Measurements from ENCODE around the gene HNF1A.

Gene HNF1A

DNA sequence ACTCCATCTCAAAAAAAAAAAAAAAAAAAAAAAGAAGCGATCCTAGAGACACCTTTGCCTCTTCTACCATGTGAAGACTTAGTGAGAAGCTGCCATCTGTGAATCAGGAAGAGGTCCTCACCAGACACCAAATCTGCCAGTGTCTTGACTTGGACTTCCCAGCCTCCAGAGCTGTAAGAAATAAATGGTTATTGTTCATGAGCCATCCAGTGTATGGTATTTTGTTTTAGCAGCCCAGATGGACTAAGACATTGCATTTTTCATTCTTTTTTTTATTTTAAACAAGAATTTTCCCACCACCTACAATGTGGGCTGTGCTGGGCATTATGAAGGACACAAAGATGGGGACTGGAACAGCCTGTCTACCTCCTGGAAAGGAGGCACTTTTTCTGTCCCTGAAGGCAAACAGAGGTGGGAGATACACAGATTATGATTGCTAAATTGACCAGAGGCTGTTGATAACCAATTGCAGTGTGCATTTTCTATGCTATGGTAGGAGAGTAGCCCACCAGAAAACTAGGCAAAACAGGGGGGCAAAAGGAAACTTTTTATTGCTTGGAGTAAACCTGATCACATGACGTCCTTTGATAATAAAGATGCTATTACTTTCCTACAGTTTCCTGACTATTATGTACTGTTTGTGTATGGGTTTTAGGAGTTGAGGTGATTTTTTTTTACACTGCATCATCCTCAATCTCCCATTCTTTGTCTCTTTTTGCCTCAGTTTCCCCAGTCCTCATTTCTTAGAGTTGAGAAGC, 40.7 kb downstream of the HNF1A start:
- no peaks in the 10 kb centered on the region for H3K27me3 ChIP-seq (replicated peaks; ENCODE audit: control insufficient read depth, insufficient read depth, low read length)
- no peak overlapping the region for H3K9ac ChIP-seq (ENCODE audit: low read length)
- H3K36me3 ChIP-seq (ENCODE audit: control insufficient read depth, insufficient read depth, low read length, severe bottlenecking) = peaks cover 8% of the 10 kb centered on the region
- peaks cover 9% of the 10 kb centered on the region for H3K4me1 ChIP-seq (ENCODE audit: control insufficient read depth, insufficient read depth, low read length)
- no peak for DNase-seq (ENCODE audit: low read depth)
- no peaks in the 10 kb centered on the region for H3K9me3 ChIP-seq (ENCODE audit: control insufficient read depth, low read length)
- no peak overlapping the region for H3K4me3 ChIP-seq (ENCODE audit: low read length)

DNA sequence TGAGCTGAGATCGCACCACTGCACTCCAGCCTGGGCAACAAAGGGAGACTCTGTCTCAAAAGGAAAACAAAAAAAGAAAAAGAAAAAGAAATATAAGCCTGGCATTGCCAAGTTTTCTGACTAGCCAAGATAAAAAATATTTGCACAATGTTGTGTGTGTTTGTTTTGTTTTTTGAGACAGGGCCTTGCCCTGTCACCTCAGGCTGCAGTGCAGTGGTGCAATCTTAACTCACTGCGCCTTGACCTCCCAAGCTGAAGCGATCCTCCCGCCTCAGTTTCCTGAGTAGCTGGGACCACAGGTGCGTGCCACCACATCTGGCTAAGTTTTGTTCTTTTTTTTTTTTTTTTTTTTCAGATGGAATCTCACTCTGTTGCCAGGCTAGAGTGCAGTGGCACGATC, 43.4 kb downstream of the HNF1A start:
- Histone ChIP-seq H3K27me3 (replicated peaks; ENCODE audit: control insufficient read depth, insufficient read depth, low read length) (no peaks in the 10 kb centered on the region), H3K4me3 (ENCODE audit: low read length) (no peak overlapping the region), H3K9ac (ENCODE audit: low read length) (no peak overlapping the region), H3K36me3 (ENCODE audit: control insufficient read depth, insufficient read depth, low read length, severe bottlenecking) (peaks cover 11% of the 10 kb centered on the region), H3K9me3 (ENCODE audit: control insufficient read depth, low read length) (no peaks in the 10 kb centered on the region), H3K4me1 (ENCODE audit: control insufficient read depth, insufficient read depth, low read length) (no peaks in the 10 kb centered on the region)
- DNase-seq (ENCODE audit: low read depth) = no peak

DNA sequence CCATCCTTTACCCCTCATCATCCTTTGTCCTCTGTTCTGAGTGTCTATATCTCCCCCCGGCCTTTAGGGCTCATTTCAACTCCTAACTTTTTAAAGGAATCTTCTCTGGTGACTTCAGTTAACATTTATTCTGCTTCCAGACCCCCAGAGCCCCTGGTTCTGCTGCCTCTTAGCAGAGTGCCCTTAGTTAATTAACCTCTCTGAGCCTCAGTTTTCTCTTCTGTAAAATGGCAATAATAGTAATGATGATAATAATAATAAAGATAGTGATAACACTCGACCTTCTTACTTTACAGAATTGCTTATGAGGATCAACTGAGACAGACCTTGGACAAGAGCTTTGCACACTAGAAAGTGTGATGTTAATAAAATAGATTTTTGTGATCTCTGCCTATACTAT, 44.4 kb downstream of the HNF1A start:
- Histone ChIP-seq H3K27me3 (replicated peaks; ENCODE audit: control insufficient read depth, insufficient read depth, low read length) (no peaks in the 10 kb centered on the region), H3K9ac (ENCODE audit: low read length) (no peak overlapping the region), H3K4me3 (ENCODE audit: low read length) (no peak overlapping the region), H3K36me3 (ENCODE audit: control insufficient read depth, insufficient read depth, low read length, severe bottlenecking) (peaks cover 18% of the 10 kb centered on the region), H3K4me1 (ENCODE audit: control insufficient read depth, insufficient read depth, low read length) (no peaks in the 10 kb centered on the region), H3K9me3 (ENCODE audit: control insufficient read depth, low read length) (no peaks in the 10 kb centered on the region)
- no peak for DNase-seq (ENCODE audit: low read depth)

DNA sequence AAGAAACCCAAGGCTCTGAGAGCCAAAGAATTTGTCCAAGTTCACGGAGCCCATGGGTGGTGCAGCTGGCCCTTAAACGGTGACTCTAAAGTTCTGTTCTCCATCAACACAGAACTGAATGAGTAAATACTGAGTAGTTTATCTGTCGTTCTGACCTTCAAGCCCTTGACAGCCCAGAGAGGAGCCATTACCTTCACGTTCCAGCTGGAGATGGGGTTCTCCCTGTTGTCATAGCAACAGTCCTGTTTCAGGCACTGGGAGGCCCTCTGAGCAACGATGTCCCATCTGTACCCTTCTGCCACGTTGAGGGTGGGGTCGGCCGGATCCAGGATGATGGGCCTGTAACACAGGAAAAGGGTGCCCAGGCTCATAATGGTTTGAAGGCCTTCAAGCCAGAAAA, 45.5 kb downstream of the HNF1A start:
- H3K9ac ChIP-seq (ENCODE audit: low read length) = no peak overlapping the region
- H3K4me1 ChIP-seq (ENCODE audit: control insufficient read depth, insufficient read depth, low read length) = no peaks in the 10 kb centered on the region
- DNase-seq (ENCODE audit: low read depth) = no peak
- peaks cover 24% of the 10 kb centered on the region for H3K36me3 ChIP-seq (ENCODE audit: control insufficient read depth, insufficient read depth, low read length, severe bottlenecking)
- H3K9me3 ChIP-seq (ENCODE audit: control insufficient read depth, low read length) = no peaks in the 10 kb centered on the region
- no peak overlapping the region for H3K4me3 ChIP-seq (ENCODE audit: low read length)
- no peaks in the 10 kb centered on the region for H3K27me3 ChIP-seq (replicated peaks; ENCODE audit: control insufficient read depth, insufficient read depth, low read length)

DNA sequence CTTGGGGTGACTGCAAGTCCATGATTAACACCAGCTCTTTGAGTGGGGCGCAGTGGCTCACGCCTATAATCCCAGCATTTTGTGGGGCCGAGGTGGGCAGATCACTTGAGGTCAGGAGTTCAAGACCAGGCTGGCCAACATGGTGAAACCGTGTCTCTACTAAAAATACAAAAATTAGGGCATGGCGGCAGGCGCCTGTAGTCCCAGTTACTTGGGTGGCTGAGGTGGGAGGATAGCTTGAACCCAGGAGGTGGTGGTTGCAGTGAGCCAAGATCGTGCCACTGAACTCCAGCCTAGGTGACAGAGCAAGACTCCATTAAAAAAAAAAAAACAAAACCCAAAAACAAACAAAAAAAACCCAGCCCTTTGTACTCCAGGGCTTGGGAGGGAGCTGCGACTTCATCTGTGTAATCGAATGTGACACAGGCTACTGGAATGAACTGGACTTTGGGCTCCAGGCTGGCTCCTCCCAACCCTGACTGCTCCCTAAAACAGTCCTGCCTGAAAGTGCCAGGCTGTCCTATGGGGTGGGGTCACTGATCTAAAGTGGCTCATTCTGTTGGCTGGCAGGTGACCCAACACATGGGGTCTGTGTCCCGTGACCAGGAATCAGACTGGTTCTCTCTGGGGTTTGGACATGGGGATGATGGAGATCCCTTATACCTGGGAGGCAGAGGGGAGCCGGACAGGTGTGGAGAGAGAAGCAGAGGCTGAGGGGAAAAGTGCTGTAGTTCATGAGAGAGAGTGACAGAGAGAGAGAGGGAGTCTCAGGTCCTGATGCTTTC, 47.3 kb downstream of the HNF1A start:
- H3K4me3 ChIP-seq (ENCODE audit: low read length) = no peak overlapping the region
- no peak overlapping the region for H3K9ac ChIP-seq (ENCODE audit: low read length)
- no peaks in the 10 kb centered on the region for H3K4me1 ChIP-seq (ENCODE audit: control insufficient read depth, insufficient read depth, low read length)
- peaks cover 21% of the 10 kb centered on the region for H3K36me3 ChIP-seq (ENCODE audit: control insufficient read depth, insufficient read depth, low read length, severe bottlenecking)
- no peak for DNase-seq (ENCODE audit: low read depth)
- H3K27me3 ChIP-seq (replicated peaks; ENCODE audit: control insufficient read depth, insufficient read depth, low read length) = no peaks in the 10 kb centered on the region
- no peaks in the 10 kb centered on the region for H3K9me3 ChIP-seq (ENCODE audit: control insufficient read depth, low read length)

DNA sequence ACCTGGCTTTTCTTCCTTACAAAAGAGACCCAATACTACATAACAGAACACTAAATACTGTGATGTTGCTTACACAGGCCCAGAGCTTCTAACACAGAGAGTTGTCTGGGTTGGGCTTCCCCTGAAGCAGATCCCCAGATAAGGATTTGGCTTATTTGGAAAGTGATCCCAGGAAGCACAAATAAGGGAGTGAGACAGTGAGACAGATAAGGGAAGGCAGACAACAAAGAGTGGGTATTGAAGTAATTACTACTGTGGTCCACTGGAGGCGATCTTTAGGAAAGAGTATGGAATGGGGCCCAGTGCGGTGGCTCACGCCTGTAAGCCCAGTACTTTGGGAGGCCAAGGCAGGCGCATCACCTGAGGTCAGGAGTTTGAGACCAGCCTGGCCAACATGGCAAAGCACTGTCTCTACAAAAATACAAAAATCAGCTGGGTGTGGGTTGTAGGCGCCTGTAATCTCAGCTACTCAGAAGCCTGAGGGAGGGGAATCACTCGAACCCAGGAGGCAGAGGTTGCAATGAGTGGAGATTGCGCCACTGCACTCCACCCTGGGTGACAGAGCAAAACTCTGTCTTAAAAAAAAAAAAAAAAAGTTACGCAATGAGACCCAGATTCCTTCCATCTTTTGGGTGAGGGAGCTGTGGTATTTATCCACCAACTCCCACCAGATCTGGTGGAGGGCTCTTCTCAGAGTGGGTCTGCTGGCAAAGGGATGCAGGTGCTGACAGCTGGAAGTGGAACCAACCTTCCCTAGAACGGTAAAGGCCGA, 48.1 kb downstream of the HNF1A start:
- Histone ChIP-seq H3K36me3 (ENCODE audit: control insufficient read depth, insufficient read depth, low read length, severe bottlenecking) (peaks cover 19% of the 10 kb centered on the region), H3K4me1 (ENCODE audit: control insufficient read depth, insufficient read depth, low read length) (no peaks in the 10 kb centered on the region), H3K9me3 (ENCODE audit: control insufficient read depth, low read length) (no peaks in the 10 kb centered on the region), H3K9ac (ENCODE audit: low read length) (no peak overlapping the region), H3K27me3 (replicated peaks; ENCODE audit: control insufficient read depth, insufficient read depth, low read length) (no peaks in the 10 kb centered on the region), H3K4me3 (ENCODE audit: low read length) (no peak overlapping the region)
- DNase-seq (ENCODE audit: low read depth) = no peak

DNA sequence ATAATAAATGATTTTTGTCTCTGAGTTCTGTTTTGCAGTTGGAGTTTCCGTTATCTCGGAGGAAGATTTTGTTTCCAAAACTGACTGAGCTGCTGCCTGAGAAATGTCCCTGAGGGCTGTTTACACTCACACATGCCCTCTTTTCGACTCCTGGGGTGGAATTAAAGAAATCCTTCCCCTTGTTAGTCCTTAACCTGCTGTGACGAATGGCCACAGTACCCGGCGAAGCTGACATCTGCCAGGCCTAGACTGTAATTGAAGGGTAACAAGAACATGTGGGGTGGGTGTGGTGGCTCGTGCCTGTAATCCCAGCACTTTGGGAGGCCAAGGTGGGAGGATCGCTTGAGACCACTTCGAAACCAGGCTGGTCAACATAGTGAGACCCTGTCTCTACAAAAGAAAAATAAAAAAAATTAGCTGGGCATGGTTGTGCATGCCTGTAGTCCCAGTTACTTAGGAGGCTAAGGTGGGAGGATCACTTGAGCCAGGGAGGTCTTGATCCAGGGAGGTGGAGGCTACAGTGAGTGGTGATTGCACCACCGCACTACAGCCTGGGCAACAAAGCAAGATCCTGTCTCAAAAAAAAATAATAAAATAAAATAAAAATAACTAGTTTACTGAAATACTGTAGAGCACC, 52.4 kb downstream of the HNF1A start:
- Histone ChIP-seq H3K36me3 (ENCODE audit: control insufficient read depth, insufficient read depth, low read length, severe bottlenecking) (peaks cover 13% of the 10 kb centered on the region), H3K9me3 (ENCODE audit: control insufficient read depth, low read length) (no peaks in the 10 kb centered on the region), H3K4me3 (ENCODE audit: low read length) (no peak overlapping the region), H3K4me1 (ENCODE audit: control insufficient read depth, insufficient read depth, low read length) (peaks cover 14% of the 10 kb centered on the region), H3K27me3 (replicated peaks; ENCODE audit: control insufficient read depth, insufficient read depth, low read length) (no peaks in the 10 kb centered on the region), H3K9ac (ENCODE audit: low read length) (no peak overlapping the region)
- no peak for DNase-seq (ENCODE audit: low read depth)

DNA sequence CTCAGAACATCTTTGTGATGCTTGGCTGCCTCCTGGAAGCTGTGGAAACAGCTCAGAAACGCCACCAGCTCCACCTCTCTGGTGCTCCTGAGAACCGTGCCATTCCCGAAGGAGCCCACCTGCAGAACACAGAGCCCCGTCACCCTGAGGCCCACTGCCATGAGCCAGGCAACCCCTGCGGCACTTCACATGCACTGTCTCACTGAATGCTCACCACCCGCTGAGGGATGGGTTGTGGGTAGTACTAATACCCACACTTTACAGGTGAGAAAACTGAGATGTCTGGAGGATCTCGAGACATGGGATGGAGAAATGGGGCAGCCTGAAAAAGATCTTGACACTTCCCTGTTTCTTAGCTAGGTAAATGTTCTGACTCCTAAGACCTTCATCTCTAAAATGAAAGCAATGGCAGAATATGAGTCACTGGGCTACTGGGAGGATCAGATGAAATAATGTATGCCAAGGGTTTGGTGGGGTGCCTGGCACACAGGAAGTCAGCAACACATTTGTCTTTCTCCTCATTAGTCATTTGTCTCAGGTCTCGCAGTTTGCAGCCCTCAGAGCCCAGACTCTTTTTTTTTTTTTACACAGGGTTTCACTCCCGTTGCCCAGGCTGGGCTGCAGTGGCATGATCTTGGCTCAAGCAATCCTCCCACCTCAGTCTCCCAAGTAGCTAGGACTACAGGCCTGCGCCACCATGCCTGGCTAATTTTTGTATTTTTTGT, 55.4 kb downstream of the HNF1A start:
- no peaks in the 10 kb centered on the region for H3K36me3 ChIP-seq (ENCODE audit: control insufficient read depth, insufficient read depth, low read length, severe bottlenecking)
- H3K4me1 ChIP-seq (ENCODE audit: control insufficient read depth, insufficient read depth, low read length) = peaks cover 34% of the 10 kb centered on the region
- H3K9ac ChIP-seq (ENCODE audit: low read length) = no peak overlapping the region
- DNase-seq (ENCODE audit: low read depth) = peak; percentile 21
- no peaks in the 10 kb centered on the region for H3K27me3 ChIP-seq (replicated peaks; ENCODE audit: control insufficient read depth, insufficient read depth, low read length)
- H3K4me3 ChIP-seq (ENCODE audit: low read length) = no peak overlapping the region
- H3K9me3 ChIP-seq (ENCODE audit: control insufficient read depth, low read length) = no peaks in the 10 kb centered on the region

DNA sequence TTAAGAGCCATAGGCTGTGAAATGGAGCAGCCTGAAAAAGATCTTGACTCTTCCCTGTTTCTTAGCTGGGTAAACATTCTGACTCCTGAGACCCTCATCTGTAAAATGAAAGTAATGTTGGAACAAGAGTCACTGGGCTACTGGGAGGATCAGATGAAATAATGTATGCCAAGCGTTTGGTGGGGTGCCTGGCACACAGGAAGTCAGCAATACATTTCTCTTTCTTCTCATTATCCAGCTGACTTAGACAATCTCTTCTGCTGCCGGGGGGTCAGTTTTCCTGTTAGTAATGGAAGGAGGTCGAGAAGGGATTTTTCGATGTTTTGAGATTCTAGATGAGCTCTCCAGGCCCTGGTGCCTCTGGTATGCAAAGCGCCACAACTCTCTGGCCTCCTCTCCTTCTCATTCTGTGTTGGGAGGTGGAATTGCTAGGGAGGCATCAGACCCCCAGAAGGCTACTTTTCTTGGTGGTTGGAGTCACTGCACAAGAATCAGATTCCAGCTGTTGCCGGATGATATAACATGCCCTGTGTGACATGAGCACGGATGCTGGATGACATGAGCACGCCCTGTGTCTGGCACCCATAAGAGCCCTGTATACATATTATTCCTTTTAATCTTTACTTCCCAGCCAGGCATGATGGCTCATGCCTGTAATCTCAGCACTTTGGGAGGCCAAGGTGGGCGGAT, 56.4 kb downstream of the HNF1A start:
- no peak for DNase-seq (ENCODE audit: low read depth)
- Histone ChIP-seq H3K9ac (ENCODE audit: low read length) (no peak overlapping the region), H3K4me3 (ENCODE audit: low read length) (no peak overlapping the region), H3K9me3 (ENCODE audit: control insufficient read depth, low read length) (no peaks in the 10 kb centered on the region), H3K27me3 (replicated peaks; ENCODE audit: control insufficient read depth, insufficient read depth, low read length) (no peaks in the 10 kb centered on the region), H3K36me3 (ENCODE audit: control insufficient read depth, insufficient read depth, low read length, severe bottlenecking) (no peaks in the 10 kb centered on the region), H3K4me1 (ENCODE audit: control insufficient read depth, insufficient read depth, low read length) (peaks cover 39% of the 10 kb centered on the region)

DNA sequence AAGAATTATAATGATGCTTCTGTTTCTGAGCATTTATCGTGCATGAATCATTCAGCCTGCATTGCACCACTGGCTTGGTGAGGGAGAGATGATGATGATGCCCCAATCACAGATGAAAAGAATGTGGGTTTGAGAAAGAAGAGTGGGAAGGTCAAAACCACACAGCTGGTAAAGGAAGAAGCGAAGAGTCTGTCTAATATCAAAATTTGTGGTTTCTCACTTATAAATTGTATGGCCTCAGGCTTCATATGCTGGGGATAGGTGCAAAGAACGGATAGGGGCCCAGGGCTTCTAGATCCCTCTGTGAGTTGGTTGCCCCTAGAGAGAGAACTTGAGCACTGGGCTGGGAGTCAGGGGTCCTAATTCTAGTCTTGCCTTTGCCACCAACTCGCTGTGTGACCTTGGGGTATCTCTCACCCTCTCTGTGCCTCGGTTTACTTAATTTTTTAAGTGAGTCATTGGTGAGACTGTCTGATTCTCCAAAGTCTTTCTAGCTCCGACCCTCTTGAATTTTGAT, 58.5 kb downstream of the HNF1A start:
- H3K27me3 ChIP-seq (replicated peaks; ENCODE audit: control insufficient read depth, insufficient read depth, low read length) = no peaks in the 10 kb centered on the region
- H3K9me3 ChIP-seq (ENCODE audit: control insufficient read depth, low read length) = no peaks in the 10 kb centered on the region
- DNase-seq (ENCODE audit: low read depth) = peak; percentile 66
- H3K4me3 ChIP-seq (ENCODE audit: low read length) = peak overlapping the region; percentile 24
- H3K36me3 ChIP-seq (ENCODE audit: control insufficient read depth, insufficient read depth, low read length, severe bottlenecking) = no peaks in the 10 kb centered on the region
- no peak overlapping the region for H3K9ac ChIP-seq (ENCODE audit: low read length)
- peaks cover 39% of the 10 kb centered on the region for H3K4me1 ChIP-seq (ENCODE audit: control insufficient read depth, insufficient read depth, low read length)
